HEK293 (cell line): ENCODE results near the gene OR2AT4.
A peak's percentile ranks its signal among the peaks of the same experiment; 100 is the strongest.

ENCODE experiments used
- CTCF ChIA-PET: fragments of 350-600 bp; formaldehyde crosslinking; extraction: SDS; loops from one replicate; lab custom pipeline; 2021; ENCODE audit warnings: antibody characterized with exemption; lab: Yijun Ruan, JAX
- POLR2A ChIA-PET: fragments of 300-600 bp; formaldehyde crosslinking; extraction: SDS; loops from one replicate; lab custom pipeline; 2020; ENCODE audit warnings: antibody characterized with exemption, inconsistent platforms; lab: Yijun Ruan, JAX
- H3K27ac ChIP-seq: fragments of 200-500 bp; sonication (Bioruptor generic); 2 replicates; pipeline ENCODE4 v1.5.1; 2014; ENCODE audit warnings: low read depth, low read length, control low read depth, inconsistent platforms; ENCODE audit errors: extremely low read depth
- H3K36me3 ChIP-seq, 2 experiments: fragments of 200-500 bp in 1 of 2; sonication (Bioruptor generic) in 1 of 2; 1 replicate in 1 of 2; 2 replicates in 1 of 2; pipeline ENCODE4 v1.5.1; 2014 to 2017; ENCODE audit warnings: inconsistent platforms in 2 of 2, low read length in 2 of 2; ENCODE audit not compliant: control insufficient read depth in 2 of 2, insufficient read depth in 1 of 2
- H3K4me1 ChIP-seq: fragments of 200-500 bp; sonication (Bioruptor generic); 2 replicates; pipeline ENCODE4 v1.5.1; 2014; ENCODE audit warnings: mild to moderate bottlenecking, low read length, inconsistent platforms; ENCODE audit not compliant: control insufficient read depth, insufficient read depth
- H3K4me3 ChIP-seq: 2 replicates; pipeline ENCODE4 v1.5.1; 2011; ENCODE audit warnings: low read depth, mild to moderate bottlenecking, control low read depth, low read length, moderate library complexity
- H3K9me3 ChIP-seq: fragments of 200-500 bp; sonication (Bioruptor generic); 2 replicates; pipeline ENCODE4 v1.5.1; 2014; ENCODE audit warnings: low read depth, low read length, inconsistent platforms; ENCODE audit not compliant: control insufficient read depth, insufficient read depth
- KLF1 ChIP-seq: fragments of 450-650 bp; formaldehyde crosslinking; IDR thresholded peaks from 2 replicates; pipeline ENCODE4 v1.5.1; 2016; ENCODE audit warnings: missing biosample characterization, missing genetic modification characterization
- KLF9 ChIP-seq: fragments of 450-650 bp; formaldehyde crosslinking; IDR thresholded peaks from 2 replicates; pipeline ENCODE4 v1.5.1; 2016; ENCODE audit warnings: missing biosample characterization, missing genetic modification characterization, low read depth
- OSR2 ChIP-seq: fragments of 450-650 bp; formaldehyde crosslinking; IDR thresholded peaks from 2 replicates; pipeline ENCODE4 v1.5.1; 2016; ENCODE audit warnings: missing biosample characterization, missing genetic modification characterization
- PRDM1 ChIP-seq: fragments of 450-650 bp; formaldehyde crosslinking; IDR thresholded peaks from 2 replicates; pipeline ENCODE4; 2016; ENCODE audit warnings: missing biosample characterization, missing genetic modification characterization
- SP2 ChIP-seq: fragments of 450-650 bp; formaldehyde crosslinking; IDR thresholded peaks from 2 replicates; pipeline ENCODE4 v1.5.1; 2016; ENCODE audit warnings: missing biosample characterization, missing genetic modification characterization
- SP3 ChIP-seq: fragments of 450-650 bp; formaldehyde crosslinking; IDR thresholded peaks from 2 replicates; pipeline ENCODE4 v1.5.1; 2016; ENCODE audit warnings: missing biosample characterization, missing genetic modification characterization
- ZBTB17 ChIP-seq: fragments of 450-650 bp; formaldehyde crosslinking; IDR thresholded peaks from 2 replicates; pipeline ENCODE4 v1.5.1; 2016; ENCODE audit warnings: missing biosample characterization, missing genetic modification characterization
- ZNF138 ChIP-seq: fragments of 450-650 bp; formaldehyde crosslinking; IDR thresholded peaks from 2 replicates; pipeline ENCODE4 v1.5.1; 2016; ENCODE audit warnings: missing biosample characterization, missing genetic modification characterization, borderline replicate concordance
- ZNF202 ChIP-seq: fragments of 450-650 bp; formaldehyde crosslinking; IDR thresholded peaks from 2 replicates; pipeline ENCODE4 v1.5.1; 2016; ENCODE audit warnings: missing biosample characterization, missing genetic modification characterization, borderline replicate concordance
- ZNF223 ChIP-seq: fragments of 450-650 bp; formaldehyde crosslinking; IDR thresholded peaks from 2 replicates; pipeline ENCODE4 v1.5.1; 2016; ENCODE audit warnings: missing biosample characterization, missing genetic modification characterization
- ZNF335 ChIP-seq: fragments of 450-650 bp; formaldehyde crosslinking; conservative IDR thresholded peaks from 2 replicates; pipeline ENCODE4 v1.5.1; 2016; ENCODE audit warnings: missing biosample characterization, missing genetic modification characterization
- ZNF449 ChIP-seq: fragments of 450-650 bp; formaldehyde crosslinking; IDR thresholded peaks from 2 replicates; pipeline ENCODE4 v1.5.1; 2017; ENCODE audit warnings: missing biosample characterization, mild to moderate bottlenecking, missing genetic modification characterization, moderate library complexity
- ZNF600 ChIP-seq: fragments of 450-650 bp; formaldehyde crosslinking; IDR thresholded peaks from 2 replicates; pipeline ENCODE4 v1.5.1; 2016; ENCODE audit warnings: missing biosample characterization, missing genetic modification characterization
- ZNF660 ChIP-seq: fragments of 450-650 bp; IDR thresholded peaks from 2 replicates; pipeline ENCODE4 v1.5.1; 2018; ENCODE audit warnings: missing biosample characterization, mild to moderate bottlenecking, missing genetic modification characterization
- ZNF704 ChIP-seq: fragments of 450-650 bp; formaldehyde crosslinking; IDR thresholded peaks from 2 replicates; pipeline ENCODE4 v1.5.1; 2016; ENCODE audit warnings: missing biosample characterization, missing genetic modification characterization
- ZNF707 ChIP-seq: fragments of 450-650 bp; formaldehyde crosslinking; IDR thresholded peaks from 2 replicates; pipeline ENCODE4 v1.5.1; 2016; ENCODE audit warnings: missing biosample characterization, missing genetic modification characterization
- ZNF768 ChIP-seq: fragments of 450-650 bp; formaldehyde crosslinking; IDR thresholded peaks from 2 replicates; pipeline ENCODE4 v1.5.1; 2018; ENCODE audit warnings: missing biosample characterization, mild to moderate bottlenecking, missing genetic modification characterization
- TF ChIP-seq, protein P1 (sequence below): fragments of 450-650 bp; formaldehyde crosslinking; IDR thresholded peaks from 2 replicates; pipeline ENCODE4 v1.5.1; 2016; ENCODE audit warnings: missing biosample characterization, missing genetic modification characterization
- TF ChIP-seq, protein P2 (sequence below): fragments of 450-650 bp; formaldehyde crosslinking; conservative IDR thresholded peaks from 2 replicates; pipeline ENCODE4 v1.5.1; 2016; ENCODE audit warnings: low read depth, missing biosample characterization, missing genetic modification characterization
- TF ChIP-seq, protein P3 (sequence below): fragments of 450-650 bp; formaldehyde crosslinking; IDR thresholded peaks from 2 replicates; pipeline ENCODE4 v1.5.1; 2016; ENCODE audit warnings: missing biosample characterization, missing genetic modification characterization

OR2AT4 gene

GRCh38 chr11:75143420-75143731 is 46.7 kb upstream of the OR2AT4 start (continued):
- TF ChIP-seq ZNF223 (tag by site-specific recombination) (no peak), PRDM1 (no peak), ZNF449 (tag by site-specific recombination) (no peak), ZNF138 (tag by site-specific recombination) (no peak), OSR2 (tag by site-specific recombination) (no peak), ZNF768 (tag by site-specific recombination) (no peak), ZNF202 (no peak)
- TF ChIP-seq, protein P1, sequence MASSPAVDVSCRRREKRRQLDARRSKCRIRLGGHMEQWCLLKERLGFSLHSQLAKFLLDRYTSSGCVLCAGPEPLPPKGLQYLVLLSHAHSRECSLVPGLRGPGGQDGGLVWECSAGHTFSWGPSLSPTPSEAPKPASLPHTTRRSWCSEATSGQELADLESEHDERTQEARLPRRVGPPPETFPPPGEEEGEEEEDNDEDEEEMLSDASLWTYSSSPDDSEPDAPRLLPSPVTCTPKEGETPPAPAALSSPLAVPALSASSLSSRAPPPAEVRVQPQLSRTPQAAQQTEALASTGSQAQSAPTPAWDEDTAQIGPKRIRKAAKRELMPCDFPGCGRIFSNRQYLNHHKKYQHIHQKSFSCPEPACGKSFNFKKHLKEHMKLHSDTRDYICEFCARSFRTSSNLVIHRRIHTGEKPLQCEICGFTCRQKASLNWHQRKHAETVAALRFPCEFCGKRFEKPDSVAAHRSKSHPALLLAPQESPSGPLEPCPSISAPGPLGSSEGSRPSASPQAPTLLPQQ (tag by site-specific recombination): no peak

DNA sequence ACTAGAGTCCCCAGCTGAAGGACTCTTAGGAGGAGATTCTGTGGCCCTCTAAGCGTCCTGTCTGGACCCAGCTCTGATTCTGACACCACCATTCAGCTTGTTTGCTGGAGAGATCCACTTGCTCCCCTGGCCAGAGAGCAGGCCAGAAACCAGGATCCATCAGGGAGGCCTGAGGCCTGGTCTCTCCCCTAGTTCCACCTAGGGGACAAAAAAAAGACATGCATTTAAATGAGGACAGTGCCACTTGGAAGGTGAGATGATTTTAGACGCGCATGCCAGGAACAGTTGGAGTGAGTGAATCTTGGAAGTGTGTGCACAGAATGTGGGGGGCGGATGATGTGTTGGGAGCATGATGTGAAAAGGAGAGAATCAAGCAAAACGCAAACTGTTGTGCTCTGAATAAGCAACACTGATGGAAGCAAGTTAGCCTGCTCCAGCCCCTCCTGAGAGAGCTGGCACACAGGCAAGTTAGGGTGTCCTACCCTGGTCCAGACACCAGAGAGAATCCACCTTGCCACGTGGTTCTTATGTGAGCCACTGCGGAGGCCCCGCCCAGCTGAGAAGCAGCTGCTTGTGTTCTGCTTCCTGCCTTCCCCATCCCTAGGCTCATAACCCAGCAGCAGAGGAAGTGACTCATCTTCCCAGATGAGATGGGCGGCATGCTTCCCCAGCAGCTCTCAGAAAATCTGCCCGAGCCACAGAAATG is 46.2 kb upstream of the OR2AT4 start:
- ChIA-PET POLR2A (no interaction called here), CTCF (interaction anchor here (0.6 to 12.3 kb wide), 20 partner anchors 9 to 217 kb away, joined by 3 to 298 read pairs (median 4); partner anchors contain the start of genes NEU3 and TPBGL)
- Histone ChIP-seq H3K27ac (no peak overlapping the region), H3K36me3 (no peaks in the 10 kb centered on the region), H3K9me3 (no peaks in the 10 kb centered on the region), H3K4me1 (no peaks in the 10 kb centered on the region)
- TF ChIP-seq ZNF660 (0 out of 2 replicates have a peak, but pooled peaks have one; percentile 19), ZBTB17 (tag by site-specific recombination) (0 out of 2 replicates have a peak, but pooled peaks have one; percentile 30), SP3 (tag by site-specific recombination) (0 out of 2 replicates have a peak, but pooled peaks have one; percentile 29), KLF1 (tag by site-specific recombination) (no peak), ZNF707 (no peak), ZNF704 (tag by site-specific recombination) (no peak), ZNF335 (tag by site-specific recombination) (peak; percentile 29; the same call in 1 of the 2 replicates), KLF9 (tag by site-specific recombination) (0 out of 2 replicates have a peak, but pooled peaks have one; percentile 36), OSR2 (tag by site-specific recombination) (0 out of 2 replicates have a peak, but pooled peaks have one; percentile 14), SP2 (tag by site-specific recombination) (0 out of 2 replicates have a peak, but pooled peaks have one; percentile 22), ZNF600 (0 out of 2 replicates have a peak, but pooled peaks have one; percentile 31)
- TF ChIP-seq, protein P2, sequence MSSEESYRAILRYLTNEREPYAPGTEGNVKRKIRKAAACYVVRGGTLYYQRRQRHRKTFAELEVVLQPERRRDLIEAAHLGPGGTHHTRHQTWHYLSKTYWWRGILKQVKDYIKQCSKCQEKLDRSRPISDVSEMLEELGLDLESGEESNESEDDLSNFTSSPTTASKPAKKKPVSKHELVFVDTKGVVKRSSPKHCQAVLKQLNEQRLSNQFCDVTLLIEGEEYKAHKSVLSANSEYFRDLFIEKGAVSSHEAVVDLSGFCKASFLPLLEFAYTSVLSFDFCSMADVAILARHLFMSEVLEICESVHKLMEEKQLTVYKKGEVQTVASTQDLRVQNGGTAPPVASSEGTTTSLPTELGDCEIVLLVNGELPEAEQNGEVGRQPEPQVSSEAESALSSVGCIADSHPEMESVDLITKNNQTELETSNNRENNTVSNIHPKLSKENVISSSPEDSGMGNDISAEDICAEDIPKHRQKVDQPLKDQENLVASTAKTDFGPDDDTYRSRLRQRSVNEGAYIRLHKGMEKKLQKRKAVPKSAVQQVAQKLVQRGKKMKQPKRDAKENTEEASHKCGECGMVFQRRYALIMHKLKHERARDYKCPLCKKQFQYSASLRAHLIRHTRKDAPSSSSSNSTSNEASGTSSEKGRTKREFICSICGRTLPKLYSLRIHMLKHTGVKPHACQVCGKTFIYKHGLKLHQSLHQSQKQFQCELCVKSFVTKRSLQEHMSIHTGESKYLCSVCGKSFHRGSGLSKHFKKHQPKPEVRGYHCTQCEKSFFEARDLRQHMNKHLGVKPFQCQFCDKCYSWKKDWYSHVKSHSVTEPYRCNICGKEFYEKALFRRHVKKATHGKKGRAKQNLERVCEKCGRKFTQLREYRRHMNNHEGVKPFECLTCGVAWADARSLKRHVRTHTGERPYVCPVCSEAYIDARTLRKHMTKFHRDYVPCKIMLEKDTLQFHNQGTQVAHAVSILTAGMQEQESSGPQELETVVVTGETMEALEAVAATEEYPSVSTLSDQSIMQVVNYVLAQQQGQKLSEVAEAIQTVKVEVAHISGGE: peak; percentile 42; the same call in 1 of the 2 replicates
- TF ChIP-seq, protein P3, sequence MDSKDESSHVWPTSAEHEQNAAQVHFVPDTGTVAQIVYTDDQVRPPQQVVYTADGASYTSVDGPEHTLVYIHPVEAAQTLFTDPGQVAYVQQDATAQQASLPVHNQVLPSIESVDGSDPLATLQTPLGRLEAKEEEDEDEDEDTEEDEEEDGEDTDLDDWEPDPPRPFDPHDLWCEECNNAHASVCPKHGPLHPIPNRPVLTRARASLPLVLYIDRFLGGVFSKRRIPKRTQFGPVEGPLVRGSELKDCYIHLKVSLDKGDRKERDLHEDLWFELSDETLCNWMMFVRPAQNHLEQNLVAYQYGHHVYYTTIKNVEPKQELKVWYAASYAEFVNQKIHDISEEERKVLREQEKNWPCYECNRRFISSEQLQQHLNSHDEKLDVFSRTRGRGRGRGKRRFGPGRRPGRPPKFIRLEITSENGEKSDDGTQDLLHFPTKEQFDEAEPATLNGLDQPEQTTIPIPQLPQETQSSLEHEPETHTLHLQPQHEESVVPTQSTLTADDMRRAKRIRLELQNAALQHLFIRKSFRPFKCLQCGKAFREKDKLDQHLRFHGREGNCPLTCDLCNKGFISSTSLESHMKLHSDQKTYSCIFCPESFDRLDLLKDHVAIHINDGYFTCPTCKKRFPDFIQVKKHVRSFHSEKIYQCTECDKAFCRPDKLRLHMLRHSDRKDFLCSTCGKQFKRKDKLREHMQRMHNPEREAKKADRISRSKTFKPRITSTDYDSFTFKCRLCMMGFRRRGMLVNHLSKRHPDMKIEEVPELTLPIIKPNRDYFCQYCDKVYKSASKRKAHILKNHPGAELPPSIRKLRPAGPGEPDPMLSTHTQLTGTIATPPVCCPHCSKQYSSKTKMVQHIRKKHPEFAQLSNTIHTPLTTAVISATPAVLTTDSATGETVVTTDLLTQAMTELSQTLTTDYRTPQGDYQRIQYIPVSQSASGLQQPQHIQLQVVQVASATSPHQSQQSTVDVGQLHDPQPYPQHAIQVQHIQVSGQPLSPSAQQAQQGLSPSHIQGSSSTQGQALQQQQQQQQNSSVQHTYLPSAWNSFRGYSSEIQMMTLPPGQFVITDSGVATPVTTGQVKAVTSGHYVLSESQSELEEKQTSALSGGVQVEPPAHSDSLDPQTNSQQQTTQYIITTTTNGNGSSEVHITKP: peak; percentile 29; the same call in 1 of the 2 replicates
- TF ChIP-seq, all 188 proteins: peak for 10
- no peak overlapping the region for H3K4me3 ChIP-seq
